NCI-H1092 (cell line): ENCODE measurements around the gene RGS19.

ENCODE experiments used
- DNase-seq: peaks from one replicate; lab custom pipeline; 2025; lab: John Stamatoyannopoulos, UW

Gene RGS19

GRCh38 chr20:64048402-64049044 is 30.8 kb downstream of the RGS19 start:
- no peak for DNase-seq

DNA sequence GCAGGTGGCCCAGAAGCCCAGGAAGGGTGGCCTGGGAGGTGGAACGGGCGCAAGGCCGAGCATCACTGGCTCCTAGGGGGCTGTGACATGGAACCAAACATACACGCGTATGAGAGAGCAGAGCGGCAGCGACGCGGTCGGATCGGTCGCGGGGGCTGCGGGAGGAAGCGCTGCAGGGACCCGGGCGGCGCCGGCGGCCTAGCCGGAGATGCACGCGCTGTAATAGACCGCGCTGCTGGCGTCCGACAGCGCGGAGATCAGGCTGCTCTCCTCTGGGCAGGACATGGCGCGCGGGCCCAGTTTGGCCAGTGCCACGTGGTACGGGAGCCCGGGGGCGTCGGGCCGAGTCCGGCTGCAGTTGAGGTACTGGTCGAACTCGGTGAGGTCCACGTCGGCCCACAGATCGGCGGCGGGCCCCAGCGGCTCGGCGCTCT is 31.3 kb downstream of the RGS19 start:
- no peak for DNase-seq

DNA sequence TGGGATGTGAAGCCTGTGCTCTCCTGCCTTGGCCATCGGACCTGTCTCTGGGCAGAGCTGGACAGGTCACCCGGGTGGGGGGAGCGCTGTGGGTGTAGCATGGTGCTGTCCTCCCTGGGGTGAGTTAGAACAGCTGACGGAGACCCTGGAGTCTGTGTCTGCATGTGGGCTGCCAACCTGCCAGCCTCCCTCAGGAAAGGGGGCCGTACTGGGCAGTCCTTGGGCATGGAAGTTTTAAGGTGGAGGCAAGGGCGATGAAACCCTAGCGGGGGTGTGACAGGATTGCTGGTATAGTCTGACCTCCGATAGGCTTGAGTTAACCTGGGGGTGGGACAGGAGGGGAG is 32.3 kb downstream of the RGS19 start:
- DNase-seq: no peak

GRCh38 chr20:64045346-64046011 is 33.8 kb downstream of the RGS19 start:
- DNase-seq: no peak

DNA sequence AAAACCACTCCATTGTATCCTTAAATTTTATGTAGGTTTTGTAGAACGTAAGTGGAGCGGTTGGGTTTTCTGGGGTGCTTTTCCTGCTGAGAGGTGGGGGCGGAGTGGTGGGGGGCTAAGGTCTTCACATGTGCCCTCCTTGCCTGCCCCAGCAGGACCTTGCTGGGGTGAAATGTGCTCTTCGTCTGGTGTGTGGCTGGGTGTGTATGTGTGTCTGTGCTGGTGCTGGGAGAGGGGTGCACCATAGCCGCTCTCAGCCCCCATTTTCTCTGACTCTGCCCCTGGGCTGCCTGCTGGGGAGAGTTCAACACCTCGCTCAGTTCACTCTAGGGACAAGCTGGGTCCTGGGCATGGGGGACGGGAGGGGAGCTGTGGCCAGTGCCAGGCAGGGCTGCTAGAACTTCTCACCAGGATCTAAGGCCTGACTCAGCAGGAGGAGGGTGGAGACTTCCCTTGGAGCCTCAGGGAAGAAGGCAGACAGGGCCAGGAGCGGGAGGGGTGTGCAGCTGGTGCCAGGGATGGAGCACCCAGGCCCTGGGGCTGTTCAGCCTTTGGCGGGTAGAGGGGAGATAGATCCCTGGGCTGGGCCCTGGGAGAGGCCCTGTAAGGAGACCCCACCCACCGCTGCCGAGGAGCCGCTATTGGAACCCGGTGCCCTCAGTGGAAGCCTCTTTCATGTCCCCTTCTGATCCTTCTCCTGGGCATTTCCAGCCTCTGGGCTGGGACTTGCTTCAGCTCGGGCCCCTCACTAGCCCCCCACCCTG is 34.7 kb downstream of the RGS19 start:
- DNase-seq: no peak

- no peak for DNase-seq
Measured at GRCh38 chr20:64043768-64044167, 35.5 kb downstream of the RGS19 start.

GRCh38 chr20:64042054-64042781 is 37.1 kb downstream of the RGS19 start:
- no peak for DNase-seq

- no peak for DNase-seq
Measured at GRCh38 chr20:64041781-64042053, 37.6 kb downstream of the RGS19 start.

DNA sequence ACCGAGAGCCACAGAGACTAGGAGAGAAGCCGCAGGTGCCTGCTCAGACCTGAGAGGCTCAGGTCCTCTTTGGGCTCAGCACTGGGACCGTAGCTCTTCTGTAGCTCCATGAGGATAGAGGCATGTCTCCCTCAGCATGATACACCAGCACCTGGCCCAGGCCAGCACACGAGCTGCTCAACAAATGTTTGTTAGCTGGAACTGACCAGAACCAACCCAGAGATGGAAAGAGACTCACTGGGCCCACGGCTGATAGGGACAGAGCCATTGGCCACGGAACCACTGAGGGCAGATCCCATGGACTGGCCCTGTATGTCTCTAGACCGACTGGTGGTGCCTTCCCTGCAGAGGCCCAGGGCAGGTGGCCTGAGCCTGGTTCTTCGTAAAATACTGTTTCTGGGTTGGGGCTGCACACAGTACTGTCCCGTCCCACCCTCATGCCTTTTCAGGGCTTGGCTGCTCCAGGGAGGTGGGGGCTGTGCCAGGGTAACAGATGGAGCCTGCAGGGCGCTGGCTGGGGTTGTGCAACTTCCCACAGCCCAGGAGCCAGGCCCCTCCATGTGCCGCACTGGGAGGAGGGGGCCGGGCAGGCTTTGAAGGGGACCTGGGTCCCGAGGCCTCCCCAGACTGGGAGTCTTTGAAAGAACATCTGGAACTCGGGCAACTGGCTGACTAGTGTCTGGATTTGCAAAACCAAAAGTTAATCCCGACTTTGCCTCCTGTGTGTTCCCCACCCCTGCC is 38.1 kb downstream of the RGS19 start:
- no peak for DNase-seq

GRCh38 chr20:64040231-64041039 is 38.9 kb downstream of the RGS19 start:
- no peak for DNase-seq

DNA sequence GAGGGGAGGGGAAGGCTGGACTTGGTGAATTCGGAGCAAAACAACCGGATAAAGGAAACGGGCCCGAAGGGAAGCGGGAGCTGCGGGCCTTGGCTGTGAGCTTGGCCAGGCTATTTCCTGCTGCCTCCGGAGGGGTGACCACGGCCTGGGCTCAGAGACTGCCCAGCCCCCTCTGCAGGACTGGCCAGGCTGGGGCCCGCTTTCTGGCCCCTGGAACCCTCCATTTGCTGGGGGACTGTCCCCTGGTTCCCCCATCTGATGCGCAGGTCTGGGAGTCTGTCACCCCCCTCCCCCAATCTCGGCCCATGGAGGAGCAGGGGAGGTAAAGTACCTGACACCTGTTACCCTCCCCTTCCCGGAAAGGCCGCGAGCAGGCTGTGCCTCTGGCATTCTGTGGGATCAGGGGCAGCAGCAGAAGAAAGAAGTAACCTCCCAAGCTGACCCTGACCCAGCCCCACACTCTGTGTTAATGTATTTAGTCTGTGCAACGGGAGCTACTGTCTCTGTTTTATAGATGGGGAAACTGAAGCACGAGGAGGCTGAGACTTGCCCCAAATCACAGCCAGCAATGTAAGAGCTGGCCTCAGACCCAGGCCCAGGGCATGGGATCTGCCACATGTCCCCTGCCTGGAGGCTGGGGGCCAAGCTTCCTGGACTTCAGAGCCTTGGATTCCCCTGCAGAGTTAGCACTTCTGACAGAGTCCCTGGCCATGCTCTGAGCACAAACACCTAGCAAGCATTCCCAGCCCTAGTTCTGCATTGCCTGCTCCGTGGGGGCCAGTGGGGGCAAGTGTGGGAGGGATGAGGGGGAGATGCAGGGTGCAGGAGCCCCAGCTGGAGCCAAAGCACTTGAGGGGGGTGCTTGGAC is 39.8 kb downstream of the RGS19 start:
- no peak for DNase-seq

GRCh38 chr20:64038565-64039292 is 40.6 kb downstream of the RGS19 start:
- peak; percentile 38 for DNase-seq

- no peak for DNase-seq
Measured at GRCh38 chr20:64038224-64038564, 41.1 kb downstream of the RGS19 start.

DNA sequence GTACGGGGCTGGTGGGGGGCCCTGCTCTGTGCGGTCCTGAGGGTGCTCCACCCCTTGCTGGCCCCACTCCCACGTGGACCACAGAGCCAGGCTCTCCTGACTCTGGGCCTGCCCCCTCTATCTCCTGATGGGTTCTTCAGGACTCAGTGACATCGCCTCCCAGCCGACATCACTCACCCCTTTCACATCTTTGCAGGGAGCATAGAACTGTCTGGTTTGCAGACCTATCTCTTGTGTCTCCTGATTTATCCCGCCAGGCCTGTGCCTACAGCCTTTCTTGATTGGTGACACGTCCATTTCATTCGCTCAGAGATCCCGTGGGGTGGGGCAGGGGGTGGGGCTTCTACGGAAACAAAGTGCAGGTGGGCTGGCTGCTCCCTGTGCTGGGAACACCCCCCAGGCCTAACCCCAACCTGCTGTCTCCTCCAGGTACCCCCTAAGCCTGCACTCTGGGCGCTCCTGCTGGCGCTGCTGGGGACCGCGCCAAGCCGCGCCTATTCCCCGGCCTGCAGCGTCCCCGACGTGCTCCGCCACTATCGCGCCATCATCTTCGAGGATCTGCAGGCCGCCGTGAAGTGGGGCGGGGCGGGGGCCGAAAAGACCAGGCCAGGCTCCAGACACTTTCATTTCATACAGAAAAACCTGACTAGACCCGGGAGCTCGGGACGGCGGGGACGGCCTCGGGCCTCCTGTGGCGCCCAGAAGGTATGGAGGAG is 41.7 kb downstream of the RGS19 start:
- no peak for DNase-seq

DNA sequence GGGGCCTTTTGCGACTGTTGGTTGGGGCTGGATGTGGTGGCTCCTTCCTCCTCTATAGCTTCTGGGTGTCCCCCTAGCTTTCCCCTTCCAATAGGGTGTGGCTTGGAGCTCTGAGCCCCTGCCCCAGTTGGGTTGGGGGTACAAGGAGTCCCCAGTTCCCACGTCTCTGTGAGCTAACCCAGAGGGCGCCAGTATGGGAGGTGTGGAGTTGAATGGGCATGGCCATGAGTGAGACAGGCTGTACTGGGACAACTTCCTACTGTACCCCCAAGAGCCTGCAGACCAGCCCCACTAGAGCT is 42.2 kb downstream of the RGS19 start:
- DNase-seq: no peak

DNA sequence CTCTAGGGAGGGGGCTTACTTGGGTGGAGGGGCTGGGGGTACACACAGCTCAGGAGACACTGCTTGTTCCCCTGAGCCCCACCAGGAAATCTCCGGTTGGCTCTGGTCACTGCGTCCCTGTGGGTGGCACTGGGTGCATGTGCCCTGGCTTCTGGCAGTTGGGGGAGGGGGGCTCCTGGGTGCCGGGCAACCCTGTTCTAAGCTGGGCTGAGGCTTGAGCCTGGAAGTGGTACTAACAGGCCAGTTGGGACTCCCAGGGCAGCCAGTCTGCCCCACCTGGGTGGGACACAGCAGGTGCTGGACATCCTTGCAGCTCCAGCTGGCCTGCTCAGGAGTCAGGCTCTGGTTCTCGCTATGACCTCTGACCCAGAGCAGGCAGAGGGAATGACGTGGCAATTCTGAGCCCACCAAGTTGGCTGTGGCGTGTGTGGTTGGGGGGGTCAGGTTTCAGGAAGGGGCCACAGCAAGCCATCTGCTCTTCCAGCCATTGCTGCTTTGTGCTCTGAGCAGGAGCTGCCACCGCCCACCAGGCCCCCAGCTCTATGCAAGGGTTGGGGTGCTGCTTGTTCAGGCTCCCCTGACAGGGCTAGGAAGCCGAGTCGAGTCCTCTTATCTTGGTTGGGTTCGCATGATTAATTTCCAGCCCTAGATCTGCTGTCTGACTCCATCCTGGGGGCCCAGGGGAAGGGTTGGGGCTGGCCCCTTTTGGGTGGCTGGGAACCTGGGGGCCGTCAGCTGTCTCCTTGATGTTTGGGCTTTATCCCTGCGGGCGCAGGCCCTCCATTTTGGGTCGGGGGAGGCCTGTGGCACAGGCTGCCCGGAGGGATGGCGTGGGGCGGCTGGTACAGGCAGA is 42.7 kb downstream of the RGS19 start:
- DNase-seq: no peak

DNA sequence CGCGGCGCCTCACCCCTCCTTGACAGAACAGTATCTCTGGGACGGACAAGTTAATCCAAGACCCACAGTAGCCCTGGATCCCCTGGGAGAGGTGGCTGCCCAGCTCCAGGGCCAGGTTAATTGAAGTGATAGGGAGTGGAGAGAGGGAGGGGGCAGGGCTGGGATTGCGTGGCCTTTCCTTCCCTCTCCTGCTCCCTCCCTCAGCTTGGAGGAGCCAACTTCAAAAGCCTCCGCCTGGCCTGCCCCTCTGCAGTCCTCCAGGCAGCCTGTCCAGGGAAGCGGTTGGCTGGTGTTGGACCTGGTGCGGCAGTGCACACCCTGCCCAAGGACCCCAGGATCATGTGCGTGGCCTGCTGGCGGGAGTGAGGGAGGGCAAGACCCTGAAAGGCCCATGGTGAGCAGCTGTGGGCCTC is 43.4 kb downstream of the RGS19 start, which contains the start of gene C20orf204:
C20orf204 (plus strand) TSS at position 250 of the 413 bp plus-strand sequence; CDS start at position 392, 142 bp downstream.
- DNase-seq: no peak
